SIG-M5 treated with dmso at 0.1 percent for 504 hours (cell line): ENCODE data around the gene LTN1.

Experiments
- DNase-seq: peaks from one replicate; lab custom pipeline; 2025; ENCODE audit not compliant: unreplicated experiment; lab: John Stamatoyannopoulos, UW

The LTN1 gene

GRCh38 chr21:28885853-28886177, 106.9 kb downstream of the LTN1 start:
- no peak for DNase-seq

GRCh38 chr21:28884976-28885852, 107.5 kb downstream of the LTN1 start:
- peak; percentile 94 for DNase-seq

DNA sequence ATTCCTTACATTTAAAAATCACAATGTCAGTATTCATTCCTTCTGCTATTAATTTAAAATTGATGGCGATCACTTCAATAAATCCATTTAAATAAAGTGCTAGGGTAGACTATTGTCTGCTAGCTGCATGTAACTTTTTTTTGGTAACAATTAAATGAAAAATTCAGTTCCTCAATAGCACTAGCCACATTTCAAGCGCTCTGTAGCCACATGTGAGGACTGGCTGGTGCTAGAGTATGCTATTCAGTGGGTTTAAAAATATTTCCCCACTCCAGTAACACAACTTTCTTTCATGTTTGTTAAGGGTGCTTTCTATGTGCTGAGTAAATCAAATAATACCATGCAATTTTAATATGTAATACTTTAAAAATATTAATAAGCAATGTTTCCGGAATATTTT, 108.2 kb downstream of the LTN1 start:
- peak; percentile 68 for DNase-seq

DNA sequence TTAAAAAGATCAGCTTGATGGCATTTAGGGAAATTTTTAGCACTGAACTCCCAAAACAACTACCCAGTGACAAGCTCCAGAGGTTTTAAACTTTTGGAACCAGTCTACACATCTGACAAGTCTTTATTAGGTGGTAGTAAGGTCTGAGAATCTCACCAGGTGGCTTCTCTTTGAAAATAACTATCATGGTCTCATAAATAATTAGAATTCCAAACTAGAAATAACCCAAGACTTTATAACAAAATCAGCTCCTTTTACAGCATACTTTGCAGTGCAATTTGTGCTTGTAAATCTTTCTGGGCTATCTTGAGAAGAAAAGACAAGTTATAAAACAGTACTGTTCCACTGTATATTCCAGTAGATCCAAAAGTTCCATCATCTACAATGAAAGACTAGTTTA, 108.7 kb downstream of the LTN1 start:
- DNase-seq, result no peak

DNA sequence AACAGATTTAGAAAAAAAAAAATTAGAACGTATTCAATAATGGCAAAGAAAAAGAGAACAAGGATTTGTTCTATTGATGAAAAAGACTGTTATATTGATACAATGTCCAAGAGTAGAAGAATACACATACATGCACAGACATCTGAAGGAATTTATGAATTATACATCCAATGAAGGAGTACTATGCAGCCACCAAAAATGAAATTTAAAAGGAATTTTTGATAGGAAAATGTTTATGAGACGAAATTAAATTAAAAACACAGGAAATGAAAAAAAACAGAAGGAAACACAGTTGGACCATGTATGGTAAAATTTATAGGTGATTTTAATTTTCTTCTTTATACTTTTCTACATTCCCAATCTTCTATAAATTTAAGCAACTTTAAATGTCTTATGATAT, 110.3 kb downstream of the LTN1 start:
- DNase-seq, result no peak
